HG03558 (cell line): ENCODE results near the gene TTC23.

Source experiments
- ATAC-seq: cut with Tn5 transposase; IDR thresholded peaks from one replicate; pipeline ENCODE4 v1.9.1; 2021; ENCODE audit warnings: moderate number of reproducible peaks; ENCODE audit not compliant: unreplicated experiment; ENCODE audit errors: extremely low read depth

The TTC23 gene

DNA sequence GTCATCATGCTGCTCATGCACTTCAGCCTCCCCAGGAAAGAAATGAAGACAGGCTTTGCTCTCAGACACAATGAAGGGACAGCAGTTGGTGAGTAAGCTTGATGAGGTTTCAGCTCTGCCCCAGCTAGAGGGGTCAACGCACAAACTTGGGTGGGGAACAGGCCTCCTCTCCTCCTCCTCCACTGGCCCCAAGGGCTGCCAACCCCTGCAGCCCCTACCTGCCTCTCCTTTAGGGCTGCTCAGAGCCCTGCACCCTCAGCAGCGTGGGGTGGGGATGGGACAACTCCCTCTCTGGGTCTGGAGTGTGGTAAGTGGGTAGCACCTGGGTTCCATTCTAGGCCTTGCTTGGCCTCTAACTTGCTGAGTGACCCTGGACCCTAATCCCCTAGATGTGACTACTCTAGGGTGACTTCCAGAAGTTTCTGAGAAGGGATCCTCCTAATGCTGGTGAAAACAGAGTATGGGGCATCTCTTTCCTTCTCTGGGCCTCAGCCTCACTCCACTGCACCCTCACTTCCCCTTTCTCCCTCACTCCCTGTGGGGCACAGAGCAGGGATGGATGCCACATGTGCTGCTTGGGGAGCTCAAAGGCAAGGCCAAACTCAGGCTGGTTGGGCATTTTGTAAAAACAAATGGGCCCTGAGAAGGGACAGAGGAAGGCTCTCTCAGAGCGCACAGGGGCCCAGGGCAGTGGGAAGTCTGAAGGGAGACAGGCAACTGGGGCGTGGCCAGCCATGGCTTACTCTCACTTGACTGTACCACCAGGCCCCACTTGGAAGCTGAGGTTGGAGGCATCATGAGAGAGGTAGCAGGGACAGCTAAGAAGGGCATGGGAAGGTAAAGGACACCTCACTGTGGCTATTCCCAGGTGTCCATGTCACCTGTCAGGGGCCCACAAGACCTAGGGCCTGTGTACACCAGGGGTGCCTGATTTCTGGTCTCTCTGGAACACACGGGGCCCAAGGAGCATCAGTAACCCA, 80.5 kb downstream of the TTC23 start:
- no peak for ATAC-seq

DNA sequence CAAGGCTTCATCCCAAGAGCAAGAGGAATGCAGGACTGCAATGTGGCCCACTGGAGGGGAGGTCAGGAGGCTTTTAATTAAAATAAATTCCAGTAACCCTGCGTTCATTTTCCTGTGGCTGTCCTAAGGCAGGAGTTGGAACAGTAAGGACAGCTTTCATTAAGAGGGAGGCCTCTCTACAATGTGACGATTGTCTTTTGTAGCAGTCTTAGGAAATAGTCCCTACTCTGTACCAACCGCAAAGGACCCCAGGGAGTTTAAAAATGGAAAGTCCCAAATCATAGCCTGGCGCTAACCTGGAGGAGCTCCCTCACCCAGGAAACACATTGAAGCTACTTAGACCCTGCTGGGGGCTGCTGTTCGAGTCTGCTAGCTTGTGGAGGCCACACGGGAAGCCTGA, 81.7 kb downstream of the TTC23 start:
- ATAC-seq: no peak

DNA sequence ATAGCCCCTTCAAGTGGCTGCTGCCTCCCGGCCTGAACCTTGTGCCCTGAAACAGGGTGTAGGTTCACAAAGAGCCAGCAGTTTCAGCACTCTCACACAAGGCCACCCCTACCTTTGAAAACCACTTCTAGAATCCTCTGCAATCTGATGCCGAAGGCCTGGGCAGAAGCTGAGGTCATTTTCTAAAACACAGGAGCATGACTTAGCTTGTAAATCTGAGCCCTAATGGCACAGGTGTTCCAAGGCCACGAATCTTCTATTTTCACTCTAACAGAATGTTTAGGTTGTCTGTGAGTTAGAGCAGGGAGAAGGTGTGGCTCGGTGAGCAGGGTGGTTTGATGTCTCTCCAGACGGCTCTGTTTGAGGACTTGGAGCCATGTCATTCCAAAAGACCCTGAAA, 82.2 kb downstream of the TTC23 start:
- no peak for ATAC-seq

DNA sequence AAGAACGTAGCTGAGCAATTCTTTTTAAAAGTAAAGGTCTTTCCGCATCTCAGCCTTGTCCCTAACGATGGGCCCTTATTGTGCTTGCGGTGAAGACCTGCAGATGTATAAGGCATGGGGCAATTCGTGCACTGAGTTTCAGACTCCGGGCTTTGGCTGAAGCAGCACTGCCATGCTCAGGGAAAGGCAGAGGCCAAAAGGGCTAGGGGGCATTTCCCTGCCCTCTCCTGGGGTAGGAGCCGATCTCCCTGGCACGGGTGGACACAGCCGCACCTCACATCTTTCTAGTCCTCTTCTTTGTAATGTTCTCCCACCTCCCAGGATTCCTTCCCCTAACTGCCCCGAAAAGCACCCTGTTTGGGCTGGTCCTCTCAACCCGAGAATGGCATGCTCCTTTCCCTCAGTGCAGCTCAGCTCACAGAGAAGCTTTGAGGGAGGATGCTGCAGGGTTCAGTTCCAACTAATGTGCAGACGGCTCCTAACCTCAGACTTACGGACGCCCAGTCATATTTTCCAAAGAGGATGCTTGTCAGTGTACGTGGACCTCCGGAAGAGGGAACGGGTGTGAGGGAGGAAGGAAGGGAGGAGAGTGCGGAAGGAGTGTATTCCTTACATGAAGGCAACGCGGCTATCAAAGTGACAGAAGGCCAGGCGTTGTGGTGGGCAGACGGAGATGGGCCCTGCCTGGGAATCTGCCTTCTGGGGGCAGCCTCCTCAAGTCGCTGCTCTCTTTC, 83.3 kb downstream of the TTC23 start:
- no peak for ATAC-seq

DNA sequence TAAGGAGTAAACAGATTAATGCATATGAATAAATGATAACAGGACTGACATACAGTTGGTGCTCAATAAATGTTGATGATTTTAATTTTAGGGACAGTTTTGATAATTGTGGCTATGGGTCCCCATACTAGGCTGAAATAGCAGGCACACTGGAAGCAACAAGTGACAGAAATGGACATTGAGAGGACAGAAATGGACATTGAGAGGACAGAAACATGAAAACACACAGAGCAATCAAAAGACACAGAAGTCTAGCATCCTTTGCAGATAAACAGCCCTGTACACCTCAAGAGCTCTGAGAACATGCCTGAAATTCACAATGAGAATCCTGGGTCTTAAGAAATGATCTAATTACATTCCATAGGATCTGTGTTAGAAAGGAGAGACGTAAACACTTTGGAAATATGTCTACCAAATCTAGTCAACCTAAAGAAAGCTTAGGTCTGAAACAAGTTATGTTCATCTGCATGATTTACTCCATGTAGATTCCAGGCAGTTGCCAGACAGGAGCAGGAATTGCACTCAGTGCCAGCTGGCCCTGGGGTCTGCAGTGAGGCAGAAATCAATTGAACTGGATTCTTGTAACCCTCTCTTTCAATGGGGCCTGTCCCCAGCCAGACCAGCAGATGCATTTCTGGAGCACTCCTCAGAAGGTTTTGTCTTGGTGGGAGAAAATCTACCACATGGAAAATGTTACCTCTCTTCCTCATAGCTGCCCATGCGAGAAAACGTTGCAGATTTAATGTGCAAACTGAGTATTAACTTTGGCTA, 84.2 kb downstream of the TTC23 start:
- no peak for ATAC-seq

DNA sequence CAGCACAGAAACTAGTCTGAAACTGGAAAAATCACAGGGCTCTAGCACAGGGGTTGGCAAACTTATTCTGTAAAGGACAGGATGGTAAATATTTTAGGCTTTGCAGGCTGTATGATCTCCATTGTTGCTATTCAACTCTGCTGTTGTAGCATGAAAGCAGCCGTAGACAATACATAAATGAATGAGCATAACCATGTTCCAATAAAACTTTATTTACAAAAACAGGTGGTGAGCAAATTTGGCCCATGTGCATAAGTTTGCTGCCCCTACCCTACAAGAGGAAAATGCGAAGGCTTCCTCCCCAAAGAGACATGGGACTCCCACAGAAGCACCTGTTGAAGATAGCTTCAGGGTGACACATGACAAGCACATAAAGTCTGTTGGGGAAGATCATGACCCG, 85.3 kb downstream of the TTC23 start:
- ATAC-seq: no peak

DNA sequence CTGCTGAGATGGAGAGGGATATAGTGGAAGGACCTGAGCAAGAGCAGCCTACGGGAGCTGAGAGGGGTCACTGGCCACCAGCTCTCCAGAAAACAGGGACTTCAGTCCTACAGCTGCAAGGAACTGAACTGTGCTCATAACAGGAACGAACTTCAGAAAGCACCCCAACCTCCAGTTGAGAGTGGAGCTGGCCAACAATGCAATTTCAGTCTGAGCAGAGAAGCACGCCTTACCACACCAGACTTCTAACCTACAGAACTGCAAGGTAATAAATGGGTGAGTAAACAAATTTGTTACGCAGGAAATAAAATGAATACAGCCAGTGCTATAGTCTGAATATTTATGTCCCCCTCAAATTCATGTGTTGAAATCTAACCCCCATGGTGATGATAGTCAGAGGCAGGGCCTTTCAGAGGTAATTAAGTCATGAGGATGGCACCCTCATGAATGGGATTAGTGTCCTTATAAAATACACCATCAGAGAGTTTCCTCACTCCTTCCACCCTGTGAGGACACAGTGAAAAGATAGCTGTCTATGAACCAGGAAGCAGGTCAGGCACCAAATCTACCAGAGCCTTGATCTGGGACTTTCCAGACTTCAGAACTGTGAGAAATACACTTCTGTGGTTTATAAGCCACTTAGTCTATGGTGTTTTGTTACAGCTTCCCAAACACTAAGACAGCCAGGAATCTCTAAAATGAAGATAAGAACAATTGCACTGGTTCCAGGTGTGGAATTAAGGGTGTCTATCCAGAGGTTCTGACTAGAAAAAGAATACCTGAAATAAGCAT, 85.9 kb downstream of the TTC23 start:
- no peak for ATAC-seq

DNA sequence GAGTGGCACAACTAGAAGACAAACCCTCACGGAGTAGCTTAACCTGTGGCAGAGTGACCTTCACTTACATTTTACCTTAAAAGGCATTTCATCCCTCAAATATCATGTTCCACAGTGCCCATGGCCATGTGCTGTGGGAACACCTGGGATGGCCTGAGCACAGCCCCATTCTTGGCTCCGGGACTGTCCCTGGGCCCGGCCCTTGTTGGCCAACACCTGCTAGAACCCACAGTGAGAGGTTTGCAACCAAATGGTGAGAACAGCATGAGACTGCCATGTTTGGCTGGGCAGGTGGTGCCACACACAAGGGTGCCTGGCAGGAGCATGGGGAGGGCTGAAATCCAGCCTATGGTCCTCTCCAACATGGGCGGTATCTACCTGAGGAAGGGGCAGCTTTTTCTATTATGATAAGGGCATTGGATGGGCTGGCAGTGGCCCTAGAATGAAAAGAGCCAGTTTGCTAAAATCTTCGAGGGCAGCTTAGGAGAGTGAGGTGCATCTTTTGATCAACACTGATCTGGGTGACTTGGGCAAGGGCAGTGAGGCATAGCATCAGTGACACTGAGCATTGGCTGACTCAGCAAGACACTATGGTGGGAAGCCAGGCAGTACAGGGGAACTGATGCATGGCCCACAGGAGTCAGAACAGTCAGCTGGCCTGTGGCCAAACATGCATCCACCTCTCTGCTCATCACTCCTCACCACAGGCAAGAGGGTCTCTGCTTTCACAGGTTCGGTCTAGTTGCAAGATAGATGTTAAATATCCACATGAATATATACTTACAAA, 90.6 kb downstream of the TTC23 start:
- no peak for ATAC-seq

DNA sequence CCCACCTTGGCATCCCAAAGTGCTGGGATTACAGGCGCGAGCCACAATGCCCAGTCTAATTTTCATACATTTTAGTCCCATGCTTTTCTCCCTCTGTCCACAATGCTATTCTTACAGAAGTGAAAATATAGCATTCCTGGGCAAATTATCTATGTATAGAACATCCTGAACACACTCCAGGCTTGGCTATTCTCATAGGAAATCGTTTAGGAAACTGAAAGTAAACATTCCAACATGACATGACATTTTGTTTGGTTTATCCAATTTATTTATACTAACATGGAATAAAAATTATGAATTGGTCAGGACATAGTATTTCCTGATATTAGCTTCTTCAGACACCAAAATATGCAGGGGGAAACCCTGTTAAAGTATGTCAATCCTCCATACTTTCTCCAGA, 91.9 kb downstream of the TTC23 start:
- ATAC-seq: no peak

DNA sequence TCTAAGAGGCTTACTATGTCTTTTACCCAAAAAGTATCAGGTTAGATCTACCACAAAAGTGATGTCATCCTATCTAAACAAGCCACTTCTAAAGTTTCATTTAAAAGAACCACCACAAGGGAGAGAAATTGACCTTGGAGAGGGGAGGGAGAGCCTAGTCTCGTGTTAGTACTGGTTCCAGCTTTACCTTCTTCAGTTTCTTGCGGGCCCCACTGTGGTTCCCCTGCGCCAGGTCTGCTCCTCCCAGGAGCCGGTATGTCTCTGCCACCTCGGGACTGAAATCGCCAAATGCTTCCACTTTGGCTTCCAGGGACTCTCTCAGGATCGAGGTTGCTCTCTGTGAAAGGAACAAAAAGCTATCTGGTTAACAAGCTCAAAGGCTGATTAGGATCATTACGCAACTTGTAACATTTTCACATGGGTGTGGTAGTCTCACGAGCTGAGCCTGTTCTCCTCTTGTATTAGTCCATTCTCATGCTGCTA, 93.4 kb downstream of the TTC23 start:
- no peak for ATAC-seq

DNA sequence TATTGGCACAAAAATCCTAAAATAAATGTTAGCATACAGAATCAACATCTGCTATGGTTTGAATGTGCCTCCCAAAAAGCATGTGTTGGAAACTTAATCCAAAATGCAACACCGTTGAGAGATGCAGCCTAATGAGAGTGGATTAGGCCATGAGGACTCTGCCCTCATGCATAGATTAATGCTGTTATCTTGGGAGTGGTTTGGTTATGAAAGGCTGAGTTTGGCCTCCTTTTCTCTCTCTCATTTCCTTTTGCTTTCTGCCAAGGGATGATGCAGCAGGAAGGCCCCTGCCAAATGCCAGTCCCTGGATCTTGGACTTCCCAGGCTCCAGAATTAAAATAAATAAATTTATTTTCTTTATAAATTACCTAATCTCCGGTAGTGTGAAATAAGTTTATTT, 95.1 kb downstream of the TTC23 start:
- ATAC-seq: no peak

DNA sequence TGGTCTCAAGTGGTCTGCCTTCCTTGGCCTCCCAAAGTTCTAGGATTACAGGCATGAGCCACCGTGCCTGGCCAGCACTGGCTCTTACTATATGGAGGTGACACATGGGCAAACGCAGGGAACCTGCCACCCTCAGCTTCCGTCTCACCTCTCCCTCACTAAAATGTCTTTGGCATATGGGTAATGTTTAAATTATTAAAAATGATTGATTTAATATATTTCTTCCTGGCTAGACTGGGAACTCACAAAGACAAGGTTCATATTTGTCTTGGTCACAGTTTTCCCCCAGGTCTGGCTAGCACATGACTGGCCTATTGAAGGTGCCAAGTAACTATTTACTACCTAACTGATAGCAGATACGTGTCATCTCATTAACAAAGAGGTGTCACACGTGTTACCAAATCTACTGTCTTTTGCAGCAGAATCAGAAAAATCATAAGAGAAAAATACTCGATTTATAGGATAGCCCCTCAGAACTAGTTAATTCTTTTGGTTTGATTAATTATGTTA, 96.3 kb downstream of the TTC23 start:
- ATAC-seq: no peak

DNA sequence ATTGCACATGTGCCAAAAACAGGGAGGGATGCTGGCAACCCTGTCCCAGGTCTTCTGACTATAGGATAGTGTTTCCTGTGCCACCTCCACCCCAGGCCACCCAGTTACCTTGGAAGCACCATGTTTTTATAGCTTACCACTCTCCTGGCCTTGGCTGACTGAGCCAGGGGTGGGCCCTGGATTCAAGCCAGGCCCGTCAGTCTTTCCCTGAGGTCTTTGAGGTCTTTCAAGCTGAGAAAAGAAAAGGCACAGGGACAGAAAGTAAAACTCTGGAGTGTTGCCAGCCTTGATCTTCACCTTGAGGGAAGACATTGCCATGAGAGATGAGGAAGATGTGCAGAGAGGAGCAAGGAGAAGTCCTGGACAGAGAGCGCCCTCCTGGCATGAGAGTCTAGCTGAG, 98.2 kb downstream of the TTC23 start:
- no peak for ATAC-seq

DNA sequence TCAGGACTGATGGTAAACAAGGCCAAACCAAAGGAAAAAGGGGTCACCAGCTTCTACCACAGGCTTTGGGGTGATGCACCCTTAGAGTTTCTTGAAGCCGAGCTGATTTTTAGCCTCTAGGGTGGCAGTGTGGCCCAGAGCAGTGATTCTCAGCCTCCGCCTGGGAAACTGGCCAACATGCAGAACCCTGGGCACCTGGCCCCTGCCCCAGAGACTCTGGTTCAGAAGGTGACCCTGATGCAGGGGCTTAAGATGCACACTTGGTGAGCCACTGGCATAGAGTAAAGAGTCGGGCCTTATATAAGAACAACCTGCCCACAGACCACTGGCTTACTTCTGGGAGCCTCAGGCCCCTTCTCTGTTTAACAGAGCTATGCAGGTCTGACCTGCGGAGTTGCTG, 100.0 kb downstream of the TTC23 start:
- no peak for ATAC-seq

DNA sequence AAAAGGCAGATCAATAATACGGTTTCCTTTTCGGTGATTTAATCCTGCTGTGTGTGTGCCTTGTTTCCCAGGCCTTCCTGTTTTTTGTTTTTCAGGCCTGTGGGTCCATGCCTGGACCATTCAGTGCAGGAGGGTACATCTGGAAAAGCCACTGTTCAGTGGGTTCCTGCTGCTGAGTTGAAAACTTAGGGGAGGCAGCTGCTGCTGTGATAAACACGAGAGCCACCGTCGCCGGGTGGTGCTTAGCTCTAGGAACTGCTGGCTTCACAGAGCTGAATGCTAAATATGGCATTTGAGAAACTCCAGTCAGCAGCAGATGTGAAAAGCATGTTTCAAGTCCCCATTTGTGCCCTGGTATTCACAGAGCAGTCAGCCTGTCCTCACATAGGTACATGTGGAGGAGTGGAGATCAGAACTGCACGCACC, 100.5 kb downstream of the TTC23 start:
- no peak for ATAC-seq

DNA sequence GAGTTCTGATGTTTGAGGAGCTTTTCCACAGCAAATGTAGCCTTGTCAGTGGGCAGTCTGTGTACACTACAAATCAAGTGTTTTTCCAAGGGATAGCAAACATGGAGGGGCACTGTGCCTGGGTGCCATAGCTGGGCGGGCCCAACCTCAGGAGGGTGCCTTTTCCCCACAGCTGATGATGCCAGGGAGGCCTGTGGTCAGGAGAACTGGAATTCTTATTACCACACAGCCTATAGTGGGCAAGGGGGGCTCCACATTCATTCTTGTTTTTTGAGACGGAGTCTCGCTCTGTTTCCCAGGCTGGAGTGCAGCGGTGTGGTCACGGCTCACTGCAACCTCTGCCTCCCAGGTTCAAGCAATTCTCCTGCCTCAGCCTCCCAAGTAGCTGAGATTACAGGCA, 102.7 kb downstream of the TTC23 start:
- ATAC-seq: no peak

DNA sequence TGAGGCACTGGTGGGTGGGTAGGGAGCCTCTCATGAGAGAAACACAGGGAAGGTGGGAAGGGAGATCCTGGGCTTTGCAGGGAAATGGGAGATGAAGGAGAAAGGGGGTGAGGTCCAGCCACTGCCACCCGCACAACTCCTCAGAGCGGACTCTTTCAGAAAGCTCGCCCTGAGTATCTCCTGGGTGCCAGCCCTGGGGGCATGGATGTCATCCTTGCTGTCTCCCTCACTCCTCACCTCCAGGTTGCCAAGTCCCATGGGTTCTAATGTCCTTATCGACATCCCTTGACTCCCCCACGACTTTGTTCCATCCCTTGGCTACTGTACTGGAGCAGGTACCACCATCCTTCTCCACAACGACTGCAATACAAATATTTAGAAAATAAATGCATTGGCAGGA, 103.6 kb downstream of the TTC23 start:
- ATAC-seq: no peak

DNA sequence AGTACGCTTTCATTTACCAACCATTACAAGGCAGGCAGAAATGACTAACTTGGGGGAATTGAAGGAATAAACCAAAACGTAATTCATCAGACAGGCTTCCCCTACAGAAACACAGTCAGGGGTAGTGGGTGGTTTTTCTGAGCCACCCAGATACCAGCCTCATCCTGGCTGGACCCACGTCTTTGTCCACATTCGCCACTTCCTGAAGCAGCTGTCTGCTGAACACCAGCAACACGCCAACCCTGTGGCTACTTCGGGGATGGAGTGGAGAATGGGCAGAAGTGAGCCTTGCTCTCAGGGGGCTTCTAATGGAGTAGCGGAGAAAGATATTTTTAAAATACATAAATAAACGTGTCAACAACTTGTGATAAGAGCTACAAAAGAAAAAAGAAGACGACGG, 104.4 kb downstream of the TTC23 start:
- no peak for ATAC-seq
